HCT116 (cell line): ENCODE data around the gene GHR. TPM values are rescaled to one million over a fixed set of nuclear protein-coding genes. Genes with fewer than 3 reads are reported as not detected.

Source experiments
- ATAC-seq: fragments of 200-7000 bp; cut with Tn5 transposase; 2 replicates; pipeline ENCODE4 v1.9.1; 2020; ENCODE audit warnings: mild to moderate bottlenecking, moderate library complexity
- BruUV-seq: library from RNA; stranded (reverse); fragments of 400-500 nt; replicated peaks from 2 replicates; lab custom pipeline; 2021; lab: Mats Ljungman, UMichigan
- CTCF ChIA-PET: fragments of 300-600 bp; sonication (Branson Sonifier 250); formaldehyde crosslinking; loops from one replicate; lab custom pipeline; 2021; ENCODE audit warnings: antibody characterized with exemption; lab: Charles Lee
- POLR2A ChIA-PET: fragments of 300-600, 350-600 bp; sonication (Branson Sonifier 250); formaldehyde crosslinking; loops from one replicate; lab custom pipeline; 2021; ENCODE audit warnings: antibody characterized with exemption; lab: Charles Lee
- RAD21 ChIA-PET, 2 experiments: fragments of 300-600 bp; sonication (Branson Sonifier 250); formaldehyde crosslinking; loops; one replicate each; lab custom pipeline; 2023; ENCODE audit warnings: low total read pairs in 2 of 2; ENCODE audit not compliant: uncharacterized antibody in 2 of 2, unreplicated experiment in 2 of 2, low non-redundant PET in 1 of 2; lab: Charles Lee
- DNase-seq: peaks from one replicate; pipeline ENCODE4 v3.0.0-alpha.2; 2010; ENCODE audit warnings: low read depth, low spot score
- H2AFZ ChIP-seq: fragments of 200-600 bp; shearing (Covaris generic), sonication (generic); 2 replicates; pipeline ENCODE4 v1.6.1; 2017; ENCODE audit warnings: low read depth, mixed run types, mixed read lengths, antibody characterized with exemption, low read length; ENCODE audit not compliant: poor library complexity, severe bottlenecking
- H3K27ac ChIP-seq: 2 replicates; pipeline ENCODE4 v1.5.1; 2012; ENCODE audit warnings: low read depth, low read length
- H3K27me3 ChIP-seq: fragments of 200-600 bp; sonication (generic); 2 replicates; pipeline ENCODE4 v1.6.1; 2016; ENCODE audit warnings: mixed run types, low read length, mixed read lengths; ENCODE audit not compliant: insufficient read depth
- H3K36me3 ChIP-seq, 2 experiments: fragments of 200-500 bp in 1 of 2; fragments of 200-600 bp in 1 of 2; sonication (Bioruptor generic) in 1 of 2; sonication (generic) in 1 of 2; 2 replicates each; pipeline versions ENCODE4 v1.5.1 to v1.6.1; 2014 to 2016; ENCODE audit warnings: low read length in 2 of 2, inconsistent platforms in 1 of 2, mixed read lengths in 1 of 2, mixed run types in 1 of 2; ENCODE audit not compliant: insufficient read depth in 2 of 2, control insufficient read depth in 1 of 2
- H3K4me1 ChIP-seq, 2 experiments: fragments of 200-600 bp in 1 of 2; sonication (generic) in 1 of 2; 2 replicates each; pipeline versions ENCODE4 v1.5.1 to v1.6.1; 2012 to 2017; ENCODE audit warnings: low read length in 2 of 2, inconsistent platforms in 1 of 2, mild to moderate bottlenecking in 1 of 2, mixed read lengths in 1 of 2, mixed run types in 1 of 2, moderate library complexity in 1 of 2; ENCODE audit not compliant: insufficient read depth in 2 of 2, control insufficient read depth in 1 of 2
- H3K4me2 ChIP-seq: fragments of 200-600 bp; sonication (generic); 2 replicates; pipeline ENCODE4 v1.6.1; 2017; ENCODE audit warnings: mixed run types, low read length, mixed read lengths
- H3K4me3 ChIP-seq, 2 experiments: fragments of 200-600 bp in 1 of 2; sonication (generic) in 1 of 2; replicated peaks in 1 of 2; 2 replicates each; pipeline ENCODE4 v1.5.1; 2011 to 2016; ENCODE audit warnings: low read length in 2 of 2, control low read depth in 1 of 2, low read depth in 1 of 2, mild to moderate bottlenecking in 1 of 2, mixed read lengths in 1 of 2, mixed run types in 1 of 2
- H3K79me2 ChIP-seq: fragments of 200-600 bp; sonication (generic); 2 replicates; pipeline ENCODE4 v1.6.1; 2017; ENCODE audit warnings: mild to moderate bottlenecking, mixed run types, low read length, moderate library complexity, mixed read lengths; ENCODE audit not compliant: insufficient read depth
- H3K9ac ChIP-seq: fragments of 200-600 bp; sonication (generic); 2 replicates; pipeline ENCODE4 v1.6.1; 2016; ENCODE audit warnings: low read length, mixed read lengths
- H3K9me2 ChIP-seq: fragments of 200-600 bp; sonication (generic), shearing (Covaris generic); 2 replicates; pipeline ENCODE4 v1.6.1; 2017; ENCODE audit warnings: mixed run types, mild to moderate bottlenecking, moderate library complexity; ENCODE audit not compliant: insufficient read depth
- H3K9me3 ChIP-seq, 2 experiments: fragments of 200-500 bp in 1 of 2; fragments of 200-600 bp in 1 of 2; sonication (Bioruptor generic) in 1 of 2; sonication (generic) in 1 of 2; 2 replicates each; pipeline ENCODE4 v1.6.1; 2014 to 2017; ENCODE audit warnings: low read length in 2 of 2, mixed read lengths in 2 of 2, inconsistent platforms in 1 of 2, low read depth in 1 of 2, mild to moderate bottlenecking in 1 of 2, mixed run types in 1 of 2, moderate library complexity in 1 of 2; ENCODE audit not compliant: control insufficient read depth in 1 of 2, insufficient read depth in 1 of 2
- H4K20me1 ChIP-seq: fragments of 200-600 bp; sonication (generic), shearing (Covaris generic); 2 replicates; pipeline ENCODE4 v1.6.1; 2017; ENCODE audit warnings: mixed run types, mild to moderate bottlenecking, moderate library complexity; ENCODE audit not compliant: insufficient read depth
- EGR1 ChIP-seq: IDR thresholded peaks from 2 replicates; pipeline ENCODE4 v1.6.1; 2012; ENCODE audit warnings: low read depth
- ELF1 ChIP-seq: IDR thresholded peaks from 2 replicates; pipeline ENCODE4 v1.6.1; 2012; ENCODE audit warnings: low read depth, borderline replicate concordance
- EZH2 ChIP-seq: fragments of 200-600 bp; sonication (generic); IDR thresholded peaks from 2 replicates; pipeline ENCODE4 v1.6.1; 2017; ENCODE audit warnings: antibody characterized with exemption, mixed run types
- FOSL1 ChIP-seq: IDR thresholded peaks from 2 replicates; pipeline ENCODE4 v1.6.1; 2012; ENCODE audit warnings: low read depth
- JUND ChIP-seq: IDR thresholded peaks from 2 replicates; pipeline ENCODE4 v1.6.1; 2012
- POLR2A ChIP-seq: IDR thresholded peaks from 2 replicates; pipeline ENCODE4 v1.7.0; 2011; ENCODE audit warnings: borderline replicate concordance; ENCODE audit not compliant: insufficient read depth, insufficient read length; ENCODE audit errors: extremely low read depth
- POLR2AphosphoS5 ChIP-seq: IDR thresholded peaks from 2 replicates; pipeline ENCODE4 v1.6.1; 2011; ENCODE audit warnings: mild to moderate bottlenecking, low read depth, low read length, moderate library complexity
- RAD21 ChIP-seq: IDR thresholded peaks from 2 replicates; pipeline ENCODE4 v1.6.1; 2012; ENCODE audit warnings: low read depth, mild to moderate bottlenecking
- SIN3A ChIP-seq: IDR thresholded peaks from 2 replicates; pipeline ENCODE4 v1.6.1; 2012; ENCODE audit warnings: low read depth
- SP1 ChIP-seq: IDR thresholded peaks from 2 replicates; pipeline ENCODE4 v1.6.1; 2012; ENCODE audit warnings: low read depth
- SRF ChIP-seq: IDR thresholded peaks from 2 replicates; pipeline ENCODE4 v1.6.1; 2012; ENCODE audit warnings: low read depth
- ZFX ChIP-seq: fragments of 450-650 bp; IDR thresholded peaks from 2 replicates; pipeline ENCODE4 v1.6.1; 2017
- intact Hi-C: fragments of 100-400 bp; cut with micrococcal nuclease; formaldehyde crosslinking; loops from 2 replicates; pipeline ENCODE4 v1.10.0; 2022
- total RNA-seq: library from RNA; stranded (reverse); gene quantifications from one replicate; pipeline ENCODE4 v1.2.1, GENCODE V29; 2021; ENCODE audit not compliant: unreplicated experiment
- TF ChIP-seq, protein P1 (sequence below), 3 experiments: fragments of 200-600 bp in 1 of 3; sonication (generic) in 1 of 3; IDR thresholded peaks in 2 of 3; conservative IDR thresholded peaks in 1 of 3; 2 replicates each; pipeline ENCODE4 v1.5.1; 2012 to 2017; ENCODE audit warnings: low read depth in 2 of 3, low read length in 2 of 3, antibody characterized with exemption in 1 of 3, borderline replicate concordance in 1 of 3, control low read depth in 1 of 3, mild to moderate bottlenecking in 1 of 3, mixed read lengths in 1 of 3, mixed run types in 1 of 3, moderate library complexity in 1 of 3; ENCODE audit not compliant: insufficient read depth in 1 of 3
- TF ChIP-seq, protein P2 (sequence below): IDR thresholded peaks from 2 replicates; pipeline ENCODE4 v1.6.1; 2011; ENCODE audit warnings: mild to moderate bottlenecking, low read length, moderate library complexity; ENCODE audit not compliant: insufficient replicate concordance; ENCODE audit errors: extremely low read depth

Gene GHR
- total RNA-seq, 1 experiment from 2014 or later = not detected

DNA sequence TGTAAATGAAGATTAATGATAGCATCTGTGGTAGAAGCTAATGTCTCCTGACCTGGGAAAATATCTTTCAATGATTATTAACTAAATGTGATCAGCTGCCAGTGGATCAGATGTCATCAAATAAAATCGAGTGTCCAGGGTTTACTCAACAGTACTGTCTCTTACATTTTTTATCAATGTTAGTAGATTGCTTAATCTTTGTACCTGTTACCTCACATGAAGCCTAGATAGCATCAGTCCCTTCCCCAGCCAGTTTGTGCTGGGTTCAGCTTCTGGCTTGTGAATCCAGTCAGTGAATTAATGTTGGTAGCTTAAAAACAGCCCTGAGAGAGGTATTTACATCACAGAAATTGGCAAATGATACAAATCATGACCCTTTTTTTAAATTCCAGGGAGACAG is 134.4 kb downstream of the GHR start:
- DNase-seq = no peak
- TF ChIP-seq POLR2A (no peak), ELF1 (no peak), SIN3A (no peak), JUND (no peak), SRF (no peak)
- TF ChIP-seq, protein P1, sequence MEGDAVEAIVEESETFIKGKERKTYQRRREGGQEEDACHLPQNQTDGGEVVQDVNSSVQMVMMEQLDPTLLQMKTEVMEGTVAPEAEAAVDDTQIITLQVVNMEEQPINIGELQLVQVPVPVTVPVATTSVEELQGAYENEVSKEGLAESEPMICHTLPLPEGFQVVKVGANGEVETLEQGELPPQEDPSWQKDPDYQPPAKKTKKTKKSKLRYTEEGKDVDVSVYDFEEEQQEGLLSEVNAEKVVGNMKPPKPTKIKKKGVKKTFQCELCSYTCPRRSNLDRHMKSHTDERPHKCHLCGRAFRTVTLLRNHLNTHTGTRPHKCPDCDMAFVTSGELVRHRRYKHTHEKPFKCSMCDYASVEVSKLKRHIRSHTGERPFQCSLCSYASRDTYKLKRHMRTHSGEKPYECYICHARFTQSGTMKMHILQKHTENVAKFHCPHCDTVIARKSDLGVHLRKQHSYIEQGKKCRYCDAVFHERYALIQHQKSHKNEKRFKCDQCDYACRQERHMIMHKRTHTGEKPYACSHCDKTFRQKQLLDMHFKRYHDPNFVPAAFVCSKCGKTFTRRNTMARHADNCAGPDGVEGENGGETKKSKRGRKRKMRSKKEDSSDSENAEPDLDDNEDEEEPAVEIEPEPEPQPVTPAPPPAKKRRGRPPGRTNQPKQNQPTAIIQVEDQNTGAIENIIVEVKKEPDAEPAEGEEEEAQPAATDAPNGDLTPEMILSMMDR (IDR thresholded peaks at IDR 0.05 in 2 of 3, conservative IDR thresholded peaks at IDR 0.05 in 1 of 3; ENCODE audit: borderline replicate concordance in 1 of 3, insufficient read depth in 1 of 3, low read depth in 2 of 3, low read length in 2 of 3) = no peak
- Histone ChIP-seq H3K4me1 (no peaks in the 10 kb centered on the region), H4K20me1 (no peaks in the 10 kb centered on the region), H3K79me2 (no peaks in the 10 kb centered on the region), H2AFZ (no peak overlapping the region), H3K27ac (no peak overlapping the region), H3K27me3 (peaks cover 16% of the 10 kb centered on the region), H3K4me3 (no peak overlapping the region), H3K4me2 (no peak overlapping the region), H3K9ac (no peak overlapping the region), H3K9me2 (no peaks in the 10 kb centered on the region), H3K9me3 (no peaks in the 10 kb centered on the region), H3K36me3 (no peaks in the 10 kb centered on the region)
- BruUV-seq = no TSS peak
- ChIA-PET RAD21 (no interaction called here), POLR2A (no interaction called here), CTCF (no interaction called here)
- ATAC-seq = no peak
- intact Hi-C loops = no loop called here

DNA sequence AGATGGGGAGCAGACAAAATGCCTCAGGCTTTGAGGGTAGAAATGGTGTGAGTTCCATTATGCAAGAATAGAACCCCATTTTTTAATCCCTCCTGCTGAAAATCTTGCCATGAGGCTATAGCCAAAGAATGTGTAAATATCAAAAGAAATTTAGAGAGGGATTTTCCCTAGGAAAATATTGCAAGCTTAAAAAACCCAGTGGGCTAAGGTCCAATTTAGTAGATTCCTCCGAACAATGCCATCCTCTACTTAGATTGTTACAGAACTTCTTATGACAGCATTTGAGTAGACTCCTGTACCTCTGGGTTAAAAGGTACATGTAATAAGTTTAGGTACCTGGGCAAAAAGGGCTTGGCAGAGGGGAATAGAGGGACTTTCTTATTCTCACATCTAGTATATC is 138.4 kb downstream of the GHR start:
- ATAC-seq = no peak
- no peaks in the 10 kb centered on the region for H4K20me1 ChIP-seq
- no peaks in the 10 kb centered on the region for H3K36me3 ChIP-seq
- ChIA-PET CTCF (interaction anchor here (1.0 kb wide), 1 partner anchor 22 kb away, joined by 3 read pairs; no protein-coding TSS in a partner anchor), RAD21 (no interaction called here), POLR2A (no interaction called here)
- no peak overlapping the region for H3K27ac ChIP-seq
- H2AFZ ChIP-seq = no peak overlapping the region
- no peaks in the 10 kb centered on the region for H3K9me2 ChIP-seq
- no peak overlapping the region for H3K4me2 ChIP-seq
- peaks cover 27% of the 10 kb centered on the region for H3K27me3 ChIP-seq
- TF ChIP-seq, protein P2, sequence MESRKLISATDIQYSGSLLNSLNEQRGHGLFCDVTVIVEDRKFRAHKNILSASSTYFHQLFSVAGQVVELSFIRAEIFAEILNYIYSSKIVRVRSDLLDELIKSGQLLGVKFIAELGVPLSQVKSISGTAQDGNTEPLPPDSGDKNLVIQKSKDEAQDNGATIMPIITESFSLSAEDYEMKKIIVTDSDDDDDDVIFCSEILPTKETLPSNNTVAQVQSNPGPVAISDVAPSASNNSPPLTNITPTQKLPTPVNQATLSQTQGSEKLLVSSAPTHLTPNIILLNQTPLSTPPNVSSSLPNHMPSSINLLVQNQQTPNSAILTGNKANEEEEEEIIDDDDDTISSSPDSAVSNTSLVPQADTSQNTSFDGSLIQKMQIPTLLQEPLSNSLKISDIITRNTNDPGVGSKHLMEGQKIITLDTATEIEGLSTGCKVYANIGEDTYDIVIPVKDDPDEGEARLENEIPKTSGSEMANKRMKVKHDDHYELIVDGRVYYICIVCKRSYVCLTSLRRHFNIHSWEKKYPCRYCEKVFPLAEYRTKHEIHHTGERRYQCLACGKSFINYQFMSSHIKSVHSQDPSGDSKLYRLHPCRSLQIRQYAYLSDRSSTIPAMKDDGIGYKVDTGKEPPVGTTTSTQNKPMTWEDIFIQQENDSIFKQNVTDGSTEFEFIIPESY = no peak
- TF ChIP-seq POLR2AphosphoS5 (no peak), JUND (no peak), EZH2 (no peak), EGR1 (no peak), RAD21 (no peak), FOSL1 (no peak), SIN3A (no peak), SP1 (no peak), ZFX (no peak), ELF1 (no peak)
- TF ChIP-seq, protein P1 (IDR thresholded peaks at IDR 0.05 in 2 of 3, conservative IDR thresholded peaks at IDR 0.05 in 1 of 3; ENCODE audit: borderline replicate concordance in 1 of 3, insufficient read depth in 1 of 3, low read depth in 2 of 3, low read length in 2 of 3) = no peak
- H3K9me3 ChIP-seq = no peaks in the 10 kb centered on the region
- no peak overlapping the region for H3K4me3 ChIP-seq
- intact Hi-C loops = no loop called here
- H3K79me2 ChIP-seq = no peaks in the 10 kb centered on the region
- BruUV-seq = no TSS peak
- H3K4me1 ChIP-seq = no peaks in the 10 kb centered on the region
- no peak overlapping the region for H3K9ac ChIP-seq
- no peak for DNase-seq
